Activated T-cell treated with anti-CD3 and anti-CD28 coated beads, Interleukin-2, amount 50 U/mL, for 72 hours (primary cell): ENCODE results near the gene HOXD8. TPM values are rescaled to one million over a fixed set of nuclear protein-coding genes. Genes with fewer than 3 reads are reported as not detected.

Experiments used
- ATAC-seq, 2 donors: fragments of 150-1000 bp; cut with Tn5 transposase; replicated peaks in 1 of 2; 2 replicates each; pipeline ENCODE4 v1.10.0; 2021; ENCODE audit warnings: moderate library complexity in 2 of 2, mild to moderate bottlenecking in 1 of 2
- DNase-seq, 2 donors: peaks; one replicate each; pipeline ENCODE4 v3.0.0; 2021 to 2022; ENCODE audit warnings: mixed read lengths in 1 of 2
- H3K27ac Mint-ChIP-seq: one replicate; pipeline ENCODE4 v1.8.0; 2022; ENCODE audit warnings: mild to moderate bottlenecking, moderate library complexity, mixed read lengths
- H3K27me3 Mint-ChIP-seq: one replicate; pipeline ENCODE4 v1.8.0; 2022; ENCODE audit warnings: low read depth, mixed read lengths
- H3K36me3 Mint-ChIP-seq, 2 donors: one replicate each; pipeline ENCODE4 v1.8.0; 2022; ENCODE audit warnings: mixed read lengths in 2 of 2, mild to moderate bottlenecking in 1 of 2; ENCODE audit not compliant: insufficient read depth in 2 of 2
- H3K4me1 Mint-ChIP-seq: one replicate; pipeline ENCODE4 v1.8.0; 2022; ENCODE audit warnings: low read depth, mixed read lengths
- H3K4me3 Mint-ChIP-seq, 2 donors: one replicate each; pipeline ENCODE4 v1.8.0; 2022; ENCODE audit warnings: mild to moderate bottlenecking in 2 of 2, mixed read lengths in 2 of 2, moderate library complexity in 2 of 2
- H3K9me3 Mint-ChIP-seq, 2 donors: one replicate each; pipeline ENCODE4 v1.8.0; 2022; ENCODE audit warnings: mixed read lengths in 2 of 2
- total RNA-seq, 2 donors: library from RNA; stranded (reverse); gene quantifications; one replicate each; pipeline ENCODE4 v1.2.3, GENCODE V29; 2022

The HOXD8 gene
- total RNA-seq, 2 donors from 2014 or later, result not detected

DNA sequence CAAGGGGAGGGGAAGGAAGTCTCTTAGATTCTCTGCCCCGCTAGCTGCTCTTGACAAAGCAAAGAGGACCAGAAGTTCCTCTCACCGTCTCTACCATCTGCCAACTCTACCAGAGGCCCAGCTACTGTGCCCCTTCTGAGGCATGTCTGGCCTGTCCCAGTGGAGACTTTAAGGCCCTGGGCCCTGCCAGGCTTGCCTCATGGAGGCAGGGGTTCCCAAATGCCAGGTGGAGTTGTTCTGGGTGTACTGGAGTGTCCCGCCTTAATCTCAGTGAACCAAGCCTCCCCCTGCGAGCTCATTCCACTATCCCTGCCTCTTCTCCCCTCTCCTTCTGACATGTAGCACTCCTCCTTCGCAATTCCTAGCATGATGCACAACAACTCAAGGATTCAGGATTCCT lies 27.7 kb upstream of the HOXD8 start:
- H3K4me1 Mint-ChIP-seq, result peaks cover 43% of the 10 kb centered on the region
- H3K4me3 Mint-ChIP-seq, result no peak overlapping the region
- H3K27ac Mint-ChIP-seq, result no peak overlapping the region
- no peaks in the 10 kb centered on the region for H3K9me3 Mint-ChIP-seq
- no peak for DNase-seq
- H3K27me3 Mint-ChIP-seq, result peaks cover 89% of the 10 kb centered on the region
- ATAC-seq, result no peak
- peaks cover 0 to 5% of the 10 kb centered on the region in 2 donors for H3K36me3 Mint-ChIP-seq

DNA sequence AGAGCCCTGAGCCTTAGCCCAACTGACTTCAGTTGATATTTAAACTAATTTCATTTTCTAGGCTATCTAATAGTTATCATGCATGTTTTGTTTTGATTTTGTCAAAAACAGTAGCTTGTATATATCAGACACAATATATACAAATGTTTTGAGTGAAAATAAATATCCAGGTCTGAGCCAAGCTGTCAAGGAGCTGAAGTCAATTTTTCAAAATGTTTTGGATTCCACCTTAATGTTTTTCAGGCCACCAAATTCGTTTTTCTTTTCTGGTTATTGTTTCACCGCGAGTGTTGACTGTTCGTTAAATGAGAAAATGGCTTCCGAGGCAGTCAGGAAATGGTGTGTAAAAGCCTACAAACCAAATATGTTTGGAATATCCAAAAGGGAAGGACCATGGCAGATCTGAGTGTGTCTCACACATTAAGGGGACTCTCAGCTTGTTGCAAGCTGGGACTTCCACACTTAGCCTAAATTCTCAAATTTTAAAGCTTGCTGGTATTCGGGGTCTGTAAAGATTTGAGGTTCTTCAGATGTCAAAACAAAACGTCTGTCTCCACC lies 27.1 kb upstream of the HOXD8 start:
- no peak for DNase-seq
- H3K4me3 Mint-ChIP-seq, result no peak overlapping the region

DNA sequence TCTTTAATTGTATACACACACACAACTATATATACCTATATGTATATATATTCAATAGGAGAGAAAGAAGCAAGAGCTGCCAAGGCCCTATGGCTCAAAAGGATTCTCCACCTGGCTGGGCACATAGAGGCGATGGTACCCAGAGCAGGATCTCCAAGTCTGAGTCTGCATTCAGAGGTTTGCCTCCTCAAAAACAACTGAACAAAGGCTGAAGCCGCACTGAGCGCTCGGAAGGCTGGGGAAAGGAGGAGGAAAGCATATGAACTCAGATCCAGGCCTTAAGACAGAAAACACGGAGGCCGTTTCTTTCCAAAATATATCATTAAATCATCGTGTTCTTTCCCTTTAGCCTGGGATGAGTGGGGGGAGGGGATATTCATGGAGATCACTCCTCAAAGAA lies 26.3 kb upstream of the HOXD8 start:
- H3K4me3 Mint-ChIP-seq, result no peak overlapping the region
- peaks cover 75% of the 10 kb centered on the region for H3K27me3 Mint-ChIP-seq
- peaks cover 30% of the 10 kb centered on the region for H3K4me1 Mint-ChIP-seq
- no peak overlapping the region for H3K27ac Mint-ChIP-seq
- H3K9me3 Mint-ChIP-seq, result no peaks in the 10 kb centered on the region
- peaks cover 0 to 5% of the 10 kb centered on the region in 2 donors for H3K36me3 Mint-ChIP-seq
- ATAC-seq, result no peak
- DNase-seq, result no peak

More for the DNA sequence above, 27.1 kb upstream of the HOXD8 start:
- Mint-ChIP-seq H3K4me1 (peaks cover 37% of the 10 kb centered on the region), H3K27ac (no peak overlapping the region), H3K27me3 (peaks cover 83% of the 10 kb centered on the region), H3K36me3 (peaks cover 0 to 5% of the 10 kb centered on the region in 2 donors), H3K9me3 (no peaks in the 10 kb centered on the region)
- no peak for ATAC-seq

DNA sequence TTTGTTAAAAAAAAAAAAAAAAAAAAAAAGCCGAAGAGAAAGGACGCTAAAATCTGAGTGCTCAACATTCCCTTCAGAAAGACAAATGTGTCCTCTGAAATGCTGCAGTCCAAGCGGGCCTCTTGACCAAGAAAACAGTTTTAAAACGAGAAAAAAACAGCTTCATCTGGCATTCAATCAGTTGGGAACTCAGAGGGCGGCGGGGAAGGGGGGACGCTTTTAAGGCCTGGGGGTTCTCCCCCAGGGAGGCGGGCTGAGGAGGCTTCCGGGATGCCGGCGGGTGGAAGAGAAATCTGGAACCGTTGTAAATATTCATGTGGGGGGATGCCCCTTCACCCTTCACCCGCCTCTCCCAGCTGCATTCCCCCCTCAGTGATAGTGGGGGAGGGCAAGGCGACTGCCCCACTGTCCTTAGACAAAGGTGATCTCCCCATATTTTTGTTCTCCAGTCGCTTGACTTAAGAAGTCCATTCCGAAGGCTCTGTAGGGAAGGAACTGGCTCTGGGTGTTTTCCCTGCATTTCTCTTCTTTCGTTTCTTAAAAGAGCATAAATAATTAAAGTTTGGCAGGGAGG lies 25.7 kb upstream of the HOXD8 start:
- Mint-ChIP-seq H3K9me3 (no peaks in the 10 kb centered on the region), H3K4me3 (peak overlapping the region in 1 of 2 donors; percentile 54), H3K27me3 (peaks cover 76% of the 10 kb centered on the region), H3K4me1 (peaks cover 32% of the 10 kb centered on the region), H3K36me3 (peaks cover 0 to 5% of the 10 kb centered on the region in 2 donors), H3K27ac (no peak overlapping the region)
- no peak for ATAC-seq
- no peak for DNase-seq

DNA sequence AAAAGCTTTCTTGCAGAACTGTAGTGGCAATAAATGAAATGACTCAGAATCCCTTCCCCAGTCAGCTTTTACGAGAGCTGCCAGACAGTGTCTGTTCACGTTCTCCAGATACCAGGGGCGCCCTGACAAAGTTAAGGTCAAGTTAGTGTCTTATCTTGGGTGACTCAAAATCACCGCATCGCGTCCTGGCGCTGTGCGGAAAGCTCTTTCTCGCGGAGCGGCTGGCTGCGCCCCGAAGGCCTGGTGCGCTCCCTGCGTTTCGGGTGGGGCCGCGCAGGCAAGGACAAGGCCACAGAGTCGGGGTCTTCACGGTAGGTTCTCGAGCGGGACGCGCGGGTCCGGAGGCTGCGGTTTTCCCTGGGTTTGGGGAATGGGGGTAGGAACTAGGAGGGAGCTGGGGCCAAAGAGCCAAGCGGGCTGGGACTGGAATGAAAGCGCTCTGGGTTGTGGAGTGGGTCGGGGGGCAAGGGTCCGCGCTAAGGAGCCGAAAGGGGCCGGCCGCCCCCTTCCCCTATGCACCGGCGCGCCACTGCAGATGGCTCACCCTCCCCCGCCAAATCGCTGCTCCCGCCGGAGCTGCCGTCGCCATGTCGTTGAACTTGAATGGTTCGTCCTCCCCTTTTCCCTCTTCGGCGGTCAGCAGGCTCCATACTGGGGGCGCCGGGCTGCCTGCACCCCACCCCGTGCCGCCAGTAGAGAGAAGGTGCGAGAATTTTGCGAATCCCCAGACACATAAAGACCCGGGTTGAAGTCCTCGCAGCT lies 25.0 kb upstream of the HOXD8 start:
- H3K36me3 Mint-ChIP-seq, result peaks cover 2 to 5% of the 10 kb centered on the region in 2 donors
- DNase-seq (no peak), ATAC-seq (peak; percentile 35 to 39)
- peak overlapping the region; percentile 54 to 75 for H3K4me3 Mint-ChIP-seq
- H3K27me3 Mint-ChIP-seq, result peaks cover 76% of the 10 kb centered on the region
- H3K4me1 Mint-ChIP-seq, result peaks cover 39% of the 10 kb centered on the region
- H3K27ac Mint-ChIP-seq, result no peak overlapping the region
- no peaks in the 10 kb centered on the region for H3K9me3 Mint-ChIP-seq

DNA sequence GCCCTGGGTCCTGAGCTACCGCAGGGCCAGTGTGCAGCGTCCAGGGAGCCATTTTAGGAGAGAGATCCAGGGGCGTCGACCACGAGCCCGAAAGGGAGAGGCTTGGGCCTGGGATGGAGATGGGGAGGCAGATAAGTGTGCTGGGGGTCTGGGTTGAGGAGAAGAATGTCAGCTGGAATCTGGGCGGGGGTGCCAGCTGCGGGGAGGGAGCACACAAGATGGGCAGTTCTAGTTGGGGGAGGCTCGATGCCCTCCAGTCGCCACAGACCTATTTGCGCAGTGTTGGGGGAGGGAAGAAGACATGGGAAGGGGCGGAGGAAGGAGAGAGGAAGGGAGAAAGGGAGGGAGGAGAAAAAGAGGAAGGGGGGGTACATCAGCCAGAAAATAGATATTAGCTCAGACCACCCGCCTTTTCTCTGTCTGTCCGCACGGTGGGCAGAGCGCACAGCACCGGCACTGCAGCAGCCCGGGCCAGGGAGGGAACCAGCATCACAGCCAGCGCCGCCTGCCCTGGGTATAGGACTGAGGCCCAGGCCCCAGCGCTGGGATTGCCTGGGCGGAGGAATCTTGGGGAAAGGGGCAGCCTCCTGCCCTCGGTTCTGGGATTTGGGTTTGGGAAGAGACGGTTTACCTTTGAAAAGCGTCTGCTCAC lies 24.3 kb upstream of the HOXD8 start:
- Mint-ChIP-seq H3K9me3 (no peaks in the 10 kb centered on the region), H3K4me3 (peak overlapping the region; percentile 49 to 54), H3K36me3 (peaks cover 2 to 5% of the 10 kb centered on the region in 2 donors), H3K27me3 (peaks cover 81% of the 10 kb centered on the region), H3K27ac (no peak overlapping the region), H3K4me1 (peaks cover 43% of the 10 kb centered on the region)
- DNase-seq (no peak), ATAC-seq (no peak)

DNA sequence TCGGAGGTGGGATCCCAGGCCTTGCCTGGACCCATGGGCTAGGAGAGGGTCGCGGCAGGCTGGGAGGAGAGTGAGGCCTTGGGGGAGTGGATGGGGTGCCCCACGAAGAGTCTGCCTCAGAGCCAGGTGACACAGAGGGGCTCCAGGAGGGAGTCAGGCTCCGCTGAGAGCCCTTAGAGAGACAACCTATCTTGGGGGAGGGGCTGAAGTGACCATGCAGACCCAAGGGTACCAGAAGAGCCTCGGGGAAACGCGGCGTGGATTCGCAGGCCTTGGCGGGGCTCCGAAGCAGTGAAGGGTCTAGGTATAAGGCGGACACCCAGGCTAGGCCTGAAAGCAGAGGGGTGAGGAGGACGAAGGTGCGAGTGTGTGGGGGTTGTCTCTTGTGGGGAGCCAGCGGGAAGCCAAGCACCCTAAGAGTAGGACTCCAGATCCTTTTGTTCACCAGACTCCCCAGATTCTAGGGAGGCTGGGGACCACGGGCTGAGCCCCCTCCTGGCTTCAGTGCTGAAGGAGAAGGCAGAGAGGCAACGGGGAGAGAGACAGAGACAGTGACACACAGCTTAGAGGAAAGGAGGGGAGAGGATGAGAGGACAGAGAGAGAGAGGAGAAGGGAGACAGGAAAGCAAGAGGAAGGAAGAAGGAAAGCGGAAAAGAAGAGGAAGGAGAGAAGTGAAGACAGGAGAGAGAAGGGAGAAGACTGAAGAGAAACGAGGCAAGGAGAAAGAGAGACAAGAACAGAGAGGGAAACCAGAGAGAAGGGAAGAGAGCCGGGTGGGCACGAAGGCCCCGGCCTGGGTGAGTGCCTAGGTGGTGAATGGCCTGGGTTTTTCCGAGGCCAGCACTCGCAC lies 23.6 kb upstream of the HOXD8 start:
- Mint-ChIP-seq H3K4me1 (peaks cover 43% of the 10 kb centered on the region), H3K4me3 (peak overlapping the region; percentile 53 to 73), H3K27ac (peak overlapping the region; percentile 12), H3K36me3 (peaks cover 2 to 5% of the 10 kb centered on the region in 2 donors), H3K27me3 (peaks cover 80% of the 10 kb centered on the region), H3K9me3 (no peaks in the 10 kb centered on the region)
- peak in 1 of 2 donors; percentile 21 for ATAC-seq
- DNase-seq, result no peak

DNA sequence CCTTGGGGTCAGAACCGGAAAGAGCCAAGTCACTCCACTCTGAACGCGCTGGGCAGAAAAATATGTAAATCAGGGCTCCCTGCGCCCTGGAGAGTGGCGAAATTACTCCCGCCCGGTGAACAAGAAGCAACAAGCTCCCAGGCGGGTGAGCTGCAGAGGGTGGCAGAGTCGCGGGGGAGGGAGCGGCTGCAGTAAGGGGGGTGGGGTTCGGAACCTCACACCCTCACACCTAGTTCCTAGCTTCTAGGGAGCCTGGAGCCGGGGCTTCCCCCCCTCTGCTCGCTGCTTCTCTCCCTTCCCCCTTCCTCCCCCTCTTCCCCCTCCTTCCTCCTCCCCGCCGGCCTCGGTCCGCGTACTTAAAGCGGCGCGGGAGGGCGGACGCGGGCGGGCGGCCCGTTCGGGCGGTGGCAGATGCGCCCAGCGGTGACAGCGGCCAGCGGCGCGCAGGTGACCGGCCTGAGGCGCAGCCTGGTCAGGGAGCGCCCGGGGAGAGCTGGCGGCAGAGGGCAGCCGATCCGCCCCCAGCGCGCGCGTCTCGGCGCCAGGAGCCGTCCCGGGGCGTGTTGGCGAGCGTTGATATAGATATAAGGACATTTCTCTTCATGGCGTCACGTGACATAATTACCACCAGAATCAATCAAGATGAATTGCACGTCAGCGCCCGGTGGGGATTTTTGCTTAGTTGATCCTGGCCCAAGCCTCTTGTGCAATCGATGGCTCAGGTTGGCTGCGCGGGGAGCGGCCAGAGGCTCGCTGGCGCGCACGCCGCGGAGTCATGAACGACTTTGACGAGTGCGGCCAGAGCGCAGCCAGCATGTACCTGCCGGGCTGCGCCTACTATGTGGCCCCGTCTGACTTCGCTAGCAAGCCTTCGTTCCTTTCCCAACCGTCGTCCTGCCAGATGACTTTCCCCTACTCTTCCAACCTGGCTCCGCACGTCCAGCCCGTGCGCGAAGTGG lies 22.6 kb upstream of the HOXD8 start, which contains the start of gene HOXD11:
Gene HOXD11, plus strand, starts transcription at position 700 of the 959 bp plus-strand sequence. Its CDS starts 76 bp downstream, at position 776.
- ATAC-seq (peak; percentile 24 to 28), DNase-seq (no peak)
- H3K4me3 Mint-ChIP-seq, result peak within 1 kb of the TSS; percentile 67 to 73
- peaks cover 47% of the 10 kb centered on the region for H3K4me1 Mint-ChIP-seq
- peaks cover 2 to 5% of the 10 kb centered on the region in 2 donors for H3K36me3 Mint-ChIP-seq
- peaks cover 78% of the 10 kb centered on the region for H3K27me3 Mint-ChIP-seq
- peak within 1 kb of the TSS; percentile 12 for H3K27ac Mint-ChIP-seq
- no peaks in the 10 kb centered on the region for H3K9me3 Mint-ChIP-seq

DNA sequence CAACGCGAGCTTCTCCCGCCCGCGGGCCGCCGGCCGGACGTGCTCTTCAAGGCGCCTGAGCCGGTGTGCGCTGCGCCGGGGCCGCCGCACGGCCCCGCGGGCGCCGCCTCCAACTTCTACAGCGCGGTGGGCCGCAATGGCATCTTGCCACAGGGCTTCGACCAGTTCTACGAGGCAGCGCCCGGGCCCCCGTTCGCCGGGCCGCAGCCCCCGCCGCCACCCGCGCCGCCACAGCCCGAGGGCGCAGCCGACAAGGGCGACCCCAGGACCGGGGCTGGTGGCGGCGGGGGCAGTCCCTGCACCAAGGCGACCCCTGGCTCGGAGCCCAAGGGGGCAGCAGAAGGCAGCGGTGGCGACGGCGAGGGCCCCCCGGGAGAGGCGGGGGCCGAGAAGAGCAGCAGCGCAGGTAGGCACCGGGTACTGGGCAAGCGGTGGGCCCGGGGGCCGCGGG lies 21.7 kb upstream of the HOXD8 start:
- peaks cover 47% of the 10 kb centered on the region for H3K4me1 Mint-ChIP-seq
- peaks cover 2 to 3% of the 10 kb centered on the region in 2 donors for H3K36me3 Mint-ChIP-seq
- H3K9me3 Mint-ChIP-seq, result no peaks in the 10 kb centered on the region
- H3K4me3 Mint-ChIP-seq, result no peak overlapping the region
- DNase-seq (no peak), ATAC-seq (no peak)
- no peak overlapping the region for H3K27ac Mint-ChIP-seq
- H3K27me3 Mint-ChIP-seq, result peaks cover 78% of the 10 kb centered on the region

DNA sequence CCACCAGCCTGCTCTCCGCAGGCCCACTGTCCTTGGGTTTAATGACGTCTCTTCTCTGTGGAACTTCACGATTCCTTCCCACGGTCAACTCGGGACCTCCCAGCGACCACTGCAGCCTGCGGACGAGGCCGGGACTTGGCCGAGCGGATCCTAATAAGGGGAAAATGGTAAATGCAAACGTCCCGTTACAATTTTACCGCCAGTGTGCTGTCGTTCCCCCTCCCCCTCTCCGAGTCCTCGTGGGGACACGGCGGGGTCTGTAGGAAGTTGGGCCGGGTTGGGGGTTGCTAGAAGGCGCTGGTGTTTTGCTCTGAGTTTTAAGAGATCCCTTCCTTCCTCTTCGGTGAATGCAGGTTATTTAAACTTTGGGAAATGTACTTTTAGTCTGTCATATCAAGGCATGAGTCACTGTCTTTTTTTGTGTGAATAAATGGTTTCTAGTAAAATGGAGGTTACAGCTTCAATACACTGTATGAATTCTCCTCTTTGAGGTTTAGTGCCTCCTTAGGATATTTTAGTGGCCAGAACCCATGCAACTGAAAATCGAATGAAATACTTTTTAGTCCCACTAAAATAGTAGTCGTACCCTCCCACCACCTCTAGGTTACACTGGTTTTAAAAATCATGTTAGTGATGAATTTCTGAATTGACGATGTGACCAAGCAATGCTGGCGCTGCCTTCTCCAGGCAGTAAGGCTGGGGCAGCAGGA lies 20.2 kb upstream of the HOXD8 start:
- Mint-ChIP-seq H3K36me3 (peaks cover 2 to 3% of the 10 kb centered on the region in 2 donors), H3K4me1 (peaks cover 39% of the 10 kb centered on the region), H3K27ac (peak overlapping the region; percentile 68), H3K4me3 (peak overlapping the region; percentile 54 to 58), H3K9me3 (no peaks in the 10 kb centered on the region), H3K27me3 (peaks cover 78% of the 10 kb centered on the region)
- DNase-seq (no peak), ATAC-seq (no peak)

DNA sequence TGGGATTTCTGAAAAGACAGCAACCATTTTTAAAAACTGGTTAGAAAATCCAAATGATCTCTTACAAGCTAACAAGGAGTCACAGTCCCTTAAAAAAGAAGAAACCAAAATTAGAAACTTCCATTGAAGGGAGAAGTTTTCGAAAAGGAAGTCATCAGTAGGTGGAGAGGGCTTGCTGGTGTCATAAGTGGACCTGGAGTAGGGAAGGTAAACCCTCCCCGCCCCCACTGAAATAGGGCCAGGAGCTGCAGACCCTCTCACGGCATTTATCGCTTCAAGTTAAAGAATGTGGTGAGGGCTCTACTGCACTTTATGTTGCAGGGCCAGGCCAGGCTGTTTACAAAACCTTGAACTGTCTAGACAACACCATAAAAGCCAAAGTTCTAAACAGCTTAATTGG lies 19.6 kb upstream of the HOXD8 start:
- no peak overlapping the region for H3K4me3 Mint-ChIP-seq
- H3K27ac Mint-ChIP-seq, result peak overlapping the region; percentile 67
- H3K9me3 Mint-ChIP-seq, result no peaks in the 10 kb centered on the region
- peaks cover 2 to 3% of the 10 kb centered on the region in 2 donors for H3K36me3 Mint-ChIP-seq
- ATAC-seq (no peak), DNase-seq (no peak)
- peaks cover 33% of the 10 kb centered on the region for H3K4me1 Mint-ChIP-seq
- H3K27me3 Mint-ChIP-seq, result peaks cover 78% of the 10 kb centered on the region
